Astrocyte of the spinal cord (primary cell): Measurements from ENCODE around the gene SLC10A7.

Experiments used
- DNase-seq: peaks from one replicate; pipeline ENCODE4 v3.0.0; 2011; ENCODE audit warnings: low read depth, low spot score
- H3K4me3 ChIP-seq: 2 replicates; pipeline ENCODE4 v1.5.1; 2011; ENCODE audit warnings: low read depth, mild to moderate bottlenecking, low read length, moderate library complexity
- CTCF ChIP-seq: IDR thresholded peaks from 2 replicates; pipeline ENCODE4 v1.5.1; 2012; ENCODE audit warnings: low read depth, mild to moderate bottlenecking, low read length, inconsistent platforms
- in situ Hi-C: cut with HindIII; loops from 2 replicates; pipeline ENCODE4 v1.10.0; 2017; ENCODE audit warnings: low sequenced_read_pairs

Gene SLC10A7

GRCh38 chr4:146506272-146506671 is 15.5 kb downstream of the SLC10A7 start:
- no peak for TF ChIP-seq CTCF
- in situ Hi-C loops: no loop called here

GRCh38 chr4:146500216-146500615 is 21.5 kb downstream of the SLC10A7 start:
- DNase-seq: no peak
- no peak for TF ChIP-seq CTCF
- in situ Hi-C loops: no loop called here
- no peak overlapping the region for H3K4me3 ChIP-seq

More at GRCh38 chr4:146506272-146506671, 15.5 kb downstream of the SLC10A7 start:
- H3K4me3 ChIP-seq: no peak overlapping the region
- no peak for DNase-seq

- no peak for DNase-seq
- H3K4me3 ChIP-seq: no peak overlapping the region
- no peak for TF ChIP-seq CTCF
- in situ Hi-C loops: no loop called here
Measured at GRCh38 chr4:146498291-146498690, 23.4 kb downstream of the SLC10A7 start.

GRCh38 chr4:146495269-146495668 is 26.5 kb downstream of the SLC10A7 start:
- in situ Hi-C loops: no loop called here
- peak; percentile 7 for DNase-seq

GRCh38 chr4:146494143-146494542 is 27.6 kb downstream of the SLC10A7 start:
- no peak for DNase-seq
- H3K4me3 ChIP-seq: no peak overlapping the region
- no peak for TF ChIP-seq CTCF
- in situ Hi-C loops: no loop called here

More at GRCh38 chr4:146495269-146495668, 26.5 kb downstream of the SLC10A7 start:
- TF ChIP-seq CTCF: no peak
- no peak overlapping the region for H3K4me3 ChIP-seq

- TF ChIP-seq CTCF: no peak
- DNase-seq: no peak
- no peak overlapping the region for H3K4me3 ChIP-seq
- in situ Hi-C loops: no loop called here
Measured at GRCh38 chr4:146490106-146490505, 31.6 kb downstream of the SLC10A7 start.

- peak; percentile 80 for DNase-seq
- in situ Hi-C loops: no loop called here
- no peak overlapping the region for H3K4me3 ChIP-seq
- no peak for TF ChIP-seq CTCF
Measured at GRCh38 chr4:146488495-146489174, 33.1 kb downstream of the SLC10A7 start.
